T-cell (primary cell): ENCODE data around the gene MASP2. TPM values are rescaled to one million over a fixed set of nuclear protein-coding genes. Genes with fewer than 3 reads are reported as not detected.
"Not testable (repeated sequence)": the region's sequence is repeated elsewhere in the genome, so short reads cannot be mapped to it uniquely, and the experiment has no call there.

Experiments used
- ATAC-seq, 4 experiments: fragments of 200-7000 bp in 3 of 4; fragments of 150-1000 bp in 1 of 4; cut with Tn5 transposase; replicated peaks in 1 of 4; 1 replicate in 3 of 4; 2 replicates in 1 of 4; pipeline ENCODE4 v1.10.0; 2021; ENCODE audit warnings: moderate library complexity in 3 of 4, mild to moderate bottlenecking in 2 of 4, moderate number of reproducible peaks in 1 of 4
- CTCF ChIA-PET, 2 donors: fragments of 300-600 bp; sonication (Branson Sonifier 250); formaldehyde crosslinking; loops; one replicate each; lab custom pipeline; 2022; ENCODE audit warnings: antibody characterized with exemption in 2 of 2; lab: Charles Lee
- POLR2A ChIA-PET, 2 donors: fragments of 300-600 bp; sonication (Branson Sonifier 250); formaldehyde crosslinking; loops; one replicate each; lab custom pipeline; 2022; ENCODE audit warnings: antibody characterized with exemption in 2 of 2; lab: Charles Lee
- DNase-seq, 35 experiments: peaks; one replicate each; pipeline versions ENCODE4 v3.0.0 to v3.0.0-alpha.2; 2013 to 2023
- H3K27ac ChIP-seq: one replicate; pipeline ENCODE4 v1.5.1; 2013; ENCODE audit warnings: low read length
- H3K27me3 ChIP-seq, 2 experiments: replicated peaks in 1 of 2; 1 replicate in 1 of 2; 2 replicates in 1 of 2; pipeline versions ENCODE4 v1.6.1 to v1.7.0; 2013; ENCODE audit warnings: low read length in 1 of 2, mixed read lengths in 1 of 2; ENCODE audit not compliant: control insufficient read depth in 2 of 2, insufficient read depth in 2 of 2; ENCODE audit errors: extremely low read depth in 1 of 2
- H3K36me3 ChIP-seq, 2 donors: 1 replicate in 1 of 2; 2 replicates in 1 of 2; pipeline versions ENCODE4 v1.6.1 to v1.7.0; 2013; ENCODE audit warnings: low read length in 1 of 2; ENCODE audit not compliant: control insufficient read depth in 2 of 2, insufficient read depth in 1 of 2; ENCODE audit errors: extremely low read depth in 1 of 2
- H3K4me1 ChIP-seq, 2 experiments: 1 replicate in 1 of 2; 2 replicates in 1 of 2; pipeline versions ENCODE4 v1.6.1 to v1.7.0; 2013; ENCODE audit warnings: low read length in 2 of 2, mixed read lengths in 1 of 2; ENCODE audit not compliant: insufficient read depth in 2 of 2, control insufficient read depth in 1 of 2; ENCODE audit errors: extremely low read depth in 1 of 2
- H3K4me3 ChIP-seq, 2 donors: 1 replicate in 1 of 2; 2 replicates in 1 of 2; pipeline versions ENCODE4 v1.5.1 to v1.7.0; 2013; ENCODE audit warnings: mild to moderate bottlenecking in 2 of 2, low read length in 1 of 2, moderate library complexity in 1 of 2; ENCODE audit not compliant: control insufficient read depth in 1 of 2; ENCODE audit errors: extremely low read depth in 1 of 2
- H3K9me3 ChIP-seq: 2 replicates; pipeline ENCODE4 v1.7.0; 2013
- H3K27ac Mint-ChIP-seq, 2 donors: one replicate each; pipeline ENCODE4 v1.8.0; 2020 to 2021; ENCODE audit warnings: mild to moderate bottlenecking in 2 of 2, mixed read lengths in 2 of 2
- H3K27me3 Mint-ChIP-seq, 2 donors: one replicate each; pipeline ENCODE4 v1.8.0; 2021 to 2022; ENCODE audit warnings: mixed read lengths in 2 of 2
- H3K36me3 Mint-ChIP-seq: one replicate; pipeline ENCODE4 v1.8.0; 2021; ENCODE audit warnings: mixed read lengths
- H3K4me1 Mint-ChIP-seq, 3 donors: one replicate each; pipeline ENCODE4 v1.8.0; 2020 to 2022; ENCODE audit warnings: mixed read lengths in 3 of 3, mild to moderate bottlenecking in 1 of 3
- H3K4me3 Mint-ChIP-seq, 3 donors: one replicate each; pipeline ENCODE4 v1.8.0; 2020 to 2022; ENCODE audit warnings: mild to moderate bottlenecking in 3 of 3, mixed read lengths in 3 of 3, moderate library complexity in 3 of 3
- H3K9me3 Mint-ChIP-seq, 3 donors: one replicate each; pipeline ENCODE4 v1.8.0; 2020 to 2022; ENCODE audit warnings: mixed read lengths in 3 of 3
- WGBS: methylation state at CpG from one replicate; pipeline ENCODE4 v1.1.5; 2013; ENCODE audit warnings: missing lambda C conversion rate; ENCODE audit not compliant: insufficient coverage; 5-methylcytosine and 5-hydroxymethylcytosine counted together
- total RNA-seq, 35 experiments: library from RNA in 6 of 35; stranded (reverse) in 6 of 35; fragments of 120-200 nt in 1 of 35; gene quantifications; one replicate each; pipeline versions ENCODE4 v1.2.1 to v1.2.4 and lab custom pipeline; 2013 to 2026

The MASP2 gene
- total RNA-seq, 5 donors from 2014 or later (not counting 1 experiment from before 2014, with no cell fraction given) = 0.33 to 0.38 TPM; not detected in 3

DNA sequence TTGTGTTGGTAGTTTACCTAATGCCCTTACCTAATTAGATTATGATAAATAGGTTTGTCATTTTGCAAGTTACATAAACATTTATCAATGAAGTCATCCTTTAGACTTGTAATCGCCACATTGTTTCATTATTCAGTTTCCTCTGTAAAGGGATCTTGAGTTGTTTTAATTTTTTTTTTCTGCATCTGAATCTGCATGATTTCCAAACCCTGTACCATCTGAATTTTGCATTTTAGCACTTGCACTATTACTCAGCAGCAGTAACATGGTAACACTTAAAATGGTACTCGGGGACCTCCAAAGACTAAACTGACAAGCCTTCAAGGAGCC is 22.2 kb downstream of the MASP2 start:
- no peak for ATAC-seq
- H3K4me1 ChIP-seq = peaks cover 0 to 4% of the 10 kb centered on the region in 2 experiments
- ChIA-PET POLR2A (interaction anchor here (0.6 kb wide), 2 partner anchors 24 to 1134 kb away, joined by 3 to 6 read pairs; no protein-coding TSS in a partner anchor), CTCF (no interaction called here)
- H3K9me3 ChIP-seq = no peaks in the 10 kb centered on the region
- no CpG with 5 or more reads among the region's 2 CpGs for WGBS
- peaks cover 23 to 38% (median 26%) of the 10 kb centered on the region in 3 donors for H3K4me1 Mint-ChIP-seq
- H3K36me3 ChIP-seq = peaks cover 17 to 60% of the 10 kb centered on the region in 2 donors
- no peaks in the 10 kb centered on the region for H3K9me3 Mint-ChIP-seq
- no peak overlapping the region for H3K4me3 ChIP-seq
- DNase-seq = no peak
- no peak overlapping the region for H3K27ac ChIP-seq
- H3K27me3 ChIP-seq = no peaks in the 10 kb centered on the region
- H3K27ac Mint-ChIP-seq = no peak overlapping the region
- peaks cover 52% of the 10 kb centered on the region for H3K36me3 Mint-ChIP-seq
- H3K27me3 Mint-ChIP-seq = no peaks in the 10 kb centered on the region
- H3K4me3 Mint-ChIP-seq = no peak overlapping the region

DNA sequence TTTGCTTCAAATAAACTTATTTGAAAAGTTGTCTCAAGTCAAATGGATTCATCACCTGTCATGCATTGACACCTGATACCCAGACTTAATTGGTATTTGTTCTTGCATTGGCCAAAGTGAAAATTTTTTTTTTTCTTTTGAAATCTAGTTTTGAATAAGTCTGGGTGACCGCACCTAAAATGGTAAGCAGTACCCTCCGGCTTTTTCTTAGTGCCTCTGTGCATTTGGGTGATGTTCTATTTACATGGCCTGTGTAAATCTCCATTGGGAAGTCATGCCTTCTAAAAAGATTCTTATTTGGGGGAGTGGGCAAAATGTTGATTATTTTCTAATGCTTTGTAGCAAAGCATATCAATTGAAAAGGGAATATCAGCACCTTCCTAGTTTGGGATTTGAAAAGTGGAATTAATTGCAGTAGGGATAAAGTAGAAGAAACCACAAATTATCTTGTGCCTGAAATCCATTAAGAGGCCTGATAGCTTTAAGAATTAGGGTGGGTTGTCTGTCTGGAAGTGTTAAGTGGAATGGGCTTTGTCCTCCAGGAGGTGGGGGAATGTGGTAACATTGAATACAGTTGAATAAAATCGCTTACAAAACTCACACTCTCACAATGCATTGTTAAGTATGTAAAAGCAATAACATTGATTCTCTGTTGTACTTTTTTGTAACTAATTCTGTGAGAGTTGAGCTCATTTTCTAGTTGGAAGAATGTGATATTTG is 22.7 kb downstream of the MASP2 start:
- peaks cover 23 to 38% (median 26%) of the 10 kb centered on the region in 3 donors for H3K4me1 Mint-ChIP-seq
- CTCF ChIA-PET = no interaction called here
- ATAC-seq (no peak), DNase-seq (no peak)
- H3K4me3 Mint-ChIP-seq = no peak overlapping the region
- Histone ChIP-seq H3K27me3 (no peaks in the 10 kb centered on the region), H3K9me3 (no peaks in the 10 kb centered on the region), H3K4me1 (peaks cover 0 to 4% of the 10 kb centered on the region in 2 experiments), H3K4me3 (no peak overlapping the region), H3K27ac (no peak overlapping the region), H3K36me3 (peaks cover 21 to 63% of the 10 kb centered on the region in 2 donors)
- H3K27ac Mint-ChIP-seq = no peak overlapping the region
- H3K36me3 Mint-ChIP-seq = peaks cover 52% of the 10 kb centered on the region
- H3K9me3 Mint-ChIP-seq = no peaks in the 10 kb centered on the region
- no peaks in the 10 kb centered on the region for H3K27me3 Mint-ChIP-seq
- WGBS = 90% methylated on average over 2 of the region's 3 CpGs
- POLR2A ChIA-PET = interaction anchor here (0.6 kb wide), 2 partner anchors 25 to 1134 kb away, joined by 3 to 6 read pairs; no protein-coding TSS in a partner anchor

DNA sequence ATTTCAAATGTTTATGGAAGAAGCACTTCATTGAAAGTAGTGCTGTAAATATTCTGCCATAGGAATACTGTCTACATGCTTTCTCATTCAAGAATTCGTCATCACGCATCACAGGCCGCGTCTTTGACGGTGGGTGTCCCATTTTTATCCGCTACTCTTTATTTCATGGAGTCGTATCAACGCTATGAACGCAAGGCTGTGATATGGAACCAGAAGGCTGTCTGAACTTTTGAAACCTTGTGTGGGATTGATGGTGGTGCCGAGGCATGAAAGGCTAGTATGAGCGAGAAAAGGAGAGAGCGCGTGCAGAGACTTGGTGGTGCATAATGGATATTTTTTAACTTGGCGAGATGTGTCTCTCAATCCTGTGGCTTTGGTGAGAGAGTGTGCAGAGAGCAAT is 23.8 kb downstream of the MASP2 start:
- peaks cover 31 to 43% (median 37%) of the 10 kb centered on the region in 3 donors for H3K4me1 Mint-ChIP-seq
- ChIA-PET POLR2A (no interaction called here), CTCF (no interaction called here)
- DNase-seq = no peak
- peaks cover 59% of the 10 kb centered on the region for H3K36me3 Mint-ChIP-seq
- Histone ChIP-seq H3K27ac (no peak overlapping the region), H3K36me3 (peaks cover 23 to 74% of the 10 kb centered on the region in 2 donors), H3K9me3 (no peaks in the 10 kb centered on the region), H3K27me3 (no peaks in the 10 kb centered on the region), H3K4me1 (peaks cover 0 to 4% of the 10 kb centered on the region in 2 experiments), H3K4me3 (no peak overlapping the region)
- 98% methylated on average over 10 of the region's 14 CpGs for WGBS
- H3K9me3 Mint-ChIP-seq = no peaks in the 10 kb centered on the region
- H3K27ac Mint-ChIP-seq = no peak overlapping the region
- no peak overlapping the region for H3K4me3 Mint-ChIP-seq
- no peak for ATAC-seq
- no peaks in the 10 kb centered on the region for H3K27me3 Mint-ChIP-seq

DNA sequence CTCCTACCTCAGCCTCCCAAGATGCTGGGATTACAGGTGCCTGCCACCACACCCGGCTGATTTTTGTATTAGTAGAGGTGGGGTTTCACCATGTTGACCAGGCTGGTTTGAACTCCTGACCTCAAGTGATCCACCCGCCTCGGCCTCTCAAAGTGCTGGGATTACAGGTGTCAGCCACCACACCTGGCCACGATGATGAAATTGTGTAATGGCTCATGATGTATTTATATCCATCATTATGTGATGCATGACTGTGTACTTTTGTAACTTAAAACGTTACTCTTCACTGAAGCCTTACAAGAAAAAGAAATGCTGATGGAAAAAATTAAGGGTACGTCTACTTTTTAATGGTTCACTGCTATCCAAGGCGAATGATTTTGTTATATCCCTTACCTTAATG is 27.1 kb downstream of the MASP2 start:
- no peaks in the 10 kb centered on the region for H3K27me3 Mint-ChIP-seq
- no peaks in the 10 kb centered on the region for H3K9me3 Mint-ChIP-seq
- peaks cover 55% of the 10 kb centered on the region for H3K36me3 Mint-ChIP-seq
- POLR2A ChIA-PET = interaction anchor here in 1 of 2 donors (0.6 to 0.7 kb wide), 2 partner anchors 478 to 1479 kb away, joined by 3 to 10 read pairs; no protein-coding TSS in a partner anchor
- 100% methylated on average over 1 of the region's 7 CpGs for WGBS
- no peaks in the 10 kb centered on the region for H3K27me3 ChIP-seq
- ATAC-seq = no peak
- no peak overlapping the region for H3K4me3 ChIP-seq
- peaks cover 48 to 49% (median 49%) of the 10 kb centered on the region in 3 donors for H3K4me1 Mint-ChIP-seq
- no peak overlapping the region for H3K4me3 Mint-ChIP-seq
- H3K4me1 ChIP-seq = peaks cover 1 to 17% of the 10 kb centered on the region in 2 experiments
- no peak overlapping the region for H3K27ac ChIP-seq
- H3K9me3 ChIP-seq = no peaks in the 10 kb centered on the region
- CTCF ChIA-PET = no interaction called here
- no peak for DNase-seq
- H3K36me3 ChIP-seq = peaks cover 21 to 91% of the 10 kb centered on the region in 2 donors
- no peak overlapping the region for H3K27ac Mint-ChIP-seq

DNA sequence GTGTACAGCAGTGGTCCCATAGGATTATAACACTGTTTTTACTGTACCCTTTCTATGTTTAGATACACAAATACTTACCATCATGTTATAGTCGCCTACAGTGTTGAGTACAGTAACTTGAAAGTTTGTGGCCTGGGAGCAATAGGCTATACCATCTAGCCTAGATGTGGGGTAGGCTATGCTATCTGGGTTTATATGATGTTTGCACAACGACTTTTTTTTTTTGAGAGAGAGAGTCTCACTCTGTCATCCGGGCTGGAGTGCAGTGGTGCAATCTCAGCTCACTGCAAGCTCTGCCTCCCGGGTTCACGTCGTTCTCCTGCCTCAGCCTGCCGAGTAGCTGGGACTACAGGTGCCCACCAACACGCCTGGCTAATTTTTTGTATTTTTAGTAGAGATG is 27.7 kb downstream of the MASP2 start:
- Histone ChIP-seq H3K36me3 (peaks cover 21 to 94% of the 10 kb centered on the region in 2 donors), H3K4me1 (peaks cover 3 to 23% of the 10 kb centered on the region in 2 experiments)
- WGBS = 75% methylated on average over 2 of the region's 8 CpGs
- H3K36me3 Mint-ChIP-seq = peaks cover 55% of the 10 kb centered on the region
- H3K9me3 Mint-ChIP-seq, DNase-seq, H3K27ac Mint-ChIP-seq, H3K27me3 ChIP-seq, H3K4me3 ChIP-seq, H3K4me3 Mint-ChIP-seq, ATAC-seq, H3K9me3 ChIP-seq, H3K27ac ChIP-seq, CTCF ChIA-PET, H3K27me3 Mint-ChIP-seq: not testable (repeated sequence)
- peaks cover 48 to 51% (median 50%) of the 10 kb centered on the region in 3 donors for H3K4me1 Mint-ChIP-seq
- POLR2A ChIA-PET = interaction anchor here in 1 of 2 donors (0.6 to 0.7 kb wide), 2 partner anchors 477 to 1478 kb away, joined by 3 to 10 read pairs; no protein-coding TSS in a partner anchor

DNA sequence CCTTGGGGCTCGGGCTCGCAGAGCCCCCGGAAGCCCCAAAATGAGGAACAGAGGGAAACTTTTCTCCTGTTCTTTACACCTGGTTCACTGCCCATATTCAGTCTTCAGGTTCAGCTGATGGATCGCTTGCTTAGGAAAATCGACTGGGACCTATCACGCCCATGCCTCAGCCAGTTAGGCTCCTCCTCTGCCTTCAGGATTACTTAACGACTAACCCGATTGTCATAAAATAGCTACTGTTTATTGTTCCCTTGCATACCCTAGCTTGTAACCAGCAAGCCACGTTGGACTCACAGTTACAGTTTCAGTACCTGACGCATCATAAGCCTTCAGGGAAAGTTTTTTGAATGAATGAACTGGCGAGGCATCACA is 33.9 kb downstream of the MASP2 start:
- H3K27ac ChIP-seq = peak overlapping the region; percentile 99
- no peaks in the 10 kb centered on the region for H3K9me3 ChIP-seq
- H3K4me3 Mint-ChIP-seq = peak overlapping the region; percentile 82 to 90 (median 84)
- H3K27me3 ChIP-seq = no peaks in the 10 kb centered on the region
- H3K36me3 ChIP-seq = peaks cover 4 to 44% of the 10 kb centered on the region in 2 donors
- ChIA-PET POLR2A (interaction anchor here in 1 of 2 donors (0.5 kb wide), 1 partner anchor 259 kb away, joined by 3 read pairs; no protein-coding TSS in a partner anchor), CTCF (interaction anchor here in 1 of 2 donors (0.6 kb wide), 1 partner anchor 20 kb away, joined by 3 read pairs; no protein-coding TSS in a partner anchor)
- H3K4me1 Mint-ChIP-seq = peaks cover 35 to 42% (median 37%) of the 10 kb centered on the region in 3 donors
- peaks cover 23% of the 10 kb centered on the region for H3K36me3 Mint-ChIP-seq
- peaks cover 18 to 40% of the 10 kb centered on the region in 2 experiments for H3K4me1 ChIP-seq
- DNase-seq (no peak), ATAC-seq (no peak)
- 2% methylated on average over 9 of the region's 11 CpGs for WGBS
- no peaks in the 10 kb centered on the region for H3K9me3 Mint-ChIP-seq
- H3K27me3 Mint-ChIP-seq = no peaks in the 10 kb centered on the region
- peak overlapping the region; percentile 83 to 84 for H3K27ac Mint-ChIP-seq
- H3K4me3 ChIP-seq = peak overlapping the region; percentile 85 to 98
